Liver (tissue), 9 donors: Measurements from ENCODE around the gene DDR1. TPM values are rescaled to one million over a fixed set of nuclear protein-coding genes. Genes with fewer than 3 reads are reported as not detected.

Source experiments
- DNase-seq: peaks from one replicate; pipeline ENCODE4 v3.0.0-alpha.2; 2017; ENCODE audit warnings: low spot score
- H3K27ac ChIP-seq, 2 donors: one replicate each; pipeline ENCODE4 v1.7.0; 2013; ENCODE audit warnings: inconsistent platforms in 2 of 2, low read length in 2 of 2, control low read depth in 1 of 2, low read depth in 1 of 2, mild to moderate bottlenecking in 1 of 2
- H3K27me3 ChIP-seq, 4 donors: one replicate each; pipeline versions ENCODE4 v1.6.1 to v1.7.0; 2013; ENCODE audit warnings: low read length in 3 of 4, inconsistent platforms in 1 of 4, mild to moderate bottlenecking in 1 of 4, moderate library complexity in 1 of 4; ENCODE audit not compliant: control insufficient read depth in 4 of 4, insufficient read depth in 4 of 4
- H3K36me3 ChIP-seq, 4 donors: one replicate each; pipeline versions ENCODE4 v1.6.1 to v1.7.0; 2013; ENCODE audit warnings: low read length in 3 of 4, mild to moderate bottlenecking in 3 of 4, low read depth in 1 of 4, moderate library complexity in 1 of 4; ENCODE audit not compliant: control insufficient read depth in 4 of 4, insufficient read depth in 3 of 4
- H3K4me1 ChIP-seq, 4 donors: one replicate each; pipeline versions ENCODE4 v1.6.1 to v1.7.0; 2013; ENCODE audit warnings: low read length in 3 of 4, mild to moderate bottlenecking in 3 of 4, moderate library complexity in 1 of 4; ENCODE audit not compliant: control insufficient read depth in 4 of 4, insufficient read depth in 4 of 4
- H3K4me3 ChIP-seq, 3 donors: one replicate each; pipeline versions ENCODE4 v1.6.1 to v1.7.0; 2013; ENCODE audit warnings: low read length in 3 of 3, control low read depth in 1 of 3, low read depth in 1 of 3, mild to moderate bottlenecking in 1 of 3
- H3K9ac ChIP-seq, 2 donors: one replicate each; pipeline ENCODE4 v1.7.0; 2013; ENCODE audit warnings: low read length in 2 of 2, mild to moderate bottlenecking in 2 of 2, moderate library complexity in 2 of 2, control low read depth in 1 of 2, low read depth in 1 of 2
- H3K9me3 ChIP-seq, 4 donors: one replicate each; pipeline versions ENCODE4 v1.6.1 to v1.7.0; 2013; ENCODE audit warnings: low read length in 3 of 4; ENCODE audit not compliant: control insufficient read depth in 4 of 4
- CTCF ChIP-seq: fragments of 150-350 bp; IDR thresholded peaks from 2 replicates; pipeline ENCODE4 v1.5.1; 2017; ENCODE audit warnings: improper control_type of control experiment, low read depth, low read length; ENCODE audit not compliant: missing input control
- EGR1 ChIP-seq, 2 donors: IDR thresholded peaks; 2 replicates each; pipeline ENCODE4 v1.6.1; 2016 to 2018; ENCODE audit warnings: antibody characterized with exemption in 2 of 2, low read depth in 2 of 2
- FOXA1 ChIP-seq: IDR thresholded peaks from 2 replicates; pipeline ENCODE4 v1.6.1; 2016; ENCODE audit warnings: antibody characterized with exemption
- FOXA2 ChIP-seq: IDR thresholded peaks from 2 replicates; pipeline ENCODE4 v1.6.1; 2016; ENCODE audit warnings: antibody characterized with exemption
- GABPA ChIP-seq, 2 donors: IDR thresholded peaks in 1 of 2; conservative IDR thresholded peaks in 1 of 2; 2 replicates each; pipeline ENCODE4 v1.6.1; 2016; ENCODE audit warnings: antibody characterized with exemption in 2 of 2, mild to moderate bottlenecking in 1 of 2, moderate library complexity in 1 of 2
- HNF4A ChIP-seq, 2 donors: conservative IDR thresholded peaks; 2 replicates each; pipeline ENCODE4 v1.6.1; 2016; ENCODE audit warnings: antibody characterized with exemption in 2 of 2, mild to moderate bottlenecking in 2 of 2
- HNF4G ChIP-seq: IDR thresholded peaks from 2 replicates; pipeline ENCODE4 v1.6.1; 2016; ENCODE audit warnings: antibody characterized with exemption
- JUND ChIP-seq, 2 donors: IDR thresholded peaks; 2 replicates each; pipeline ENCODE4 v1.6.1; 2016; ENCODE audit warnings: antibody characterized with exemption in 2 of 2
- NR2F2 ChIP-seq: IDR thresholded peaks from 2 replicates; pipeline ENCODE4 v1.6.1; 2016; ENCODE audit warnings: antibody characterized with exemption
- RAD21 ChIP-seq, 2 donors: IDR thresholded peaks; 2 replicates each; pipeline ENCODE4 v1.6.1; 2016; ENCODE audit warnings: antibody characterized with exemption in 2 of 2, mild to moderate bottlenecking in 2 of 2
- REST ChIP-seq: IDR thresholded peaks from 2 replicates; pipeline ENCODE4 v1.6.1; 2016; ENCODE audit warnings: antibody characterized with exemption, mild to moderate bottlenecking
- RXRA ChIP-seq, 2 donors: IDR thresholded peaks; 2 replicates each; pipeline ENCODE4 v1.6.1; 2017 to 2018; ENCODE audit warnings: antibody characterized with exemption in 2 of 2, mild to moderate bottlenecking in 1 of 2
- SP1 ChIP-seq: IDR thresholded peaks from 2 replicates; pipeline ENCODE4 v1.6.1; 2018; ENCODE audit warnings: antibody characterized with exemption, mild to moderate bottlenecking
- TAF1 ChIP-seq: conservative IDR thresholded peaks from 2 replicates; pipeline ENCODE4 v1.6.1; 2016; ENCODE audit warnings: antibody characterized with exemption, mild to moderate bottlenecking
- YY1 ChIP-seq: IDR thresholded peaks from 2 replicates; pipeline ENCODE4 v1.6.1; 2016; ENCODE audit warnings: antibody characterized with exemption, mild to moderate bottlenecking
- WGBS: extraction: QIAGEN DNeasy Blood & Tissue Kit; methylation state at CpG from one replicate; pipeline ENCODE4 v1.1.7; 2013; 5-methylcytosine and 5-hydroxymethylcytosine counted together
- polyA plus RNA-seq, 2 donors: library from polyadenylated mRNA; stranded (reverse) in 1 of 2; unstranded in 1 of 2; fragments of 200-250 nt in 1 of 2; fragments of >200 nt in 1 of 2; fragmentation: Nextera tagmentation in 1 of 2; extraction: Ambion mirVana in 1 of 2; gene quantifications; one replicate each; pipeline versions ENCODE4 v1.2.1 to v1.2.3, GENCODE V29; 2013 to 2015
- total RNA-seq, 2 donors: library from RNA; depleted of rRNA; stranded (reverse); fragments of >200 nt; gene quantifications; one replicate each; pipeline ENCODE4 v1.2.3, GENCODE V29; 2014
- TF ChIP-seq, protein P1 (sequence below): IDR thresholded peaks from 2 replicates; pipeline ENCODE4 v1.6.1; 2016; ENCODE audit warnings: antibody characterized with exemption
- TF ChIP-seq, protein P2 (sequence below): IDR thresholded peaks from 2 replicates; pipeline ENCODE4 v1.6.1; 2016; ENCODE audit warnings: antibody characterized with exemption
- TF ChIP-seq, protein P3 (sequence below): IDR thresholded peaks from 2 replicates; pipeline ENCODE4 v1.6.1; 2016; ENCODE audit warnings: antibody characterized with exemption
- donor health status: healthy.
- donor health status: healthy.
- donor health status: healthy.
- donor health status: healthy.
- donor health status: healthy.

Gene DDR1
- total and polyA plus RNA-seq, 4 donors: 1.2 to 5.3 (median 4.4) TPM

DNA sequence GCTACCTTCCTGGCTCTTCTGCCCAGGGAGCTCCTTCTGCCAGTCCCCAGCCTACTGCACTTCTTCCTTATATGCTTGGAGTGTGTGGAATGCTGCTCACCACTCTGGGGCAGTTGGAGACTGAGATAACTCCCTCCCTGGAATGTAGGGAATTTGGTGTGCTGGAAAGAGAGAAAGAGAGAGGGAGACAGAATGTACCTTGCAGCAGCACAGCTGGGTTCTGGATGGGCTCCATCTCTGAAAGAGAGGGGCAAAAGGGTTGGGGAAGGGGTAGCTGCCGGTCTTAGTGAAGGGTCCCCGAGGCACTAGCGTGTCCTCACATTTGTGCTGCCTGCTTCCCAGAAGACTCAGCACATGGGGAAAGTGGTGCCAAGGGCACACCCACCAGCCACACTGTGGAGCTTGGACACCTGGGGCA is 40.2 kb upstream of the DDR1 start:
- no peak for DNase-seq
- Histone ChIP-seq H3K27ac (no peak overlapping the region), H3K27me3 (no peaks in the 10 kb centered on the region), H3K4me1 (peaks cover 0 to 5% (median 0%) of the 10 kb centered on the region in 4 donors), H3K36me3 (no peaks in the 10 kb centered on the region), H3K9me3 (no peaks in the 10 kb centered on the region), H3K4me3 (no peak overlapping the region), H3K9ac (no peak overlapping the region)
- 90% methylated on average over 3 of the region's 3 CpGs for WGBS
- no peak for TF ChIP-seq RAD21 (IDR thresholded peaks at IDR 0.05)
- no peak for TF ChIP-seq HNF4A (conservative IDR thresholded peaks at IDR 0.05)
- TF ChIP-seq RXRA (IDR thresholded peaks at IDR 0.05): no peak
- TF ChIP-seq, protein P1, sequence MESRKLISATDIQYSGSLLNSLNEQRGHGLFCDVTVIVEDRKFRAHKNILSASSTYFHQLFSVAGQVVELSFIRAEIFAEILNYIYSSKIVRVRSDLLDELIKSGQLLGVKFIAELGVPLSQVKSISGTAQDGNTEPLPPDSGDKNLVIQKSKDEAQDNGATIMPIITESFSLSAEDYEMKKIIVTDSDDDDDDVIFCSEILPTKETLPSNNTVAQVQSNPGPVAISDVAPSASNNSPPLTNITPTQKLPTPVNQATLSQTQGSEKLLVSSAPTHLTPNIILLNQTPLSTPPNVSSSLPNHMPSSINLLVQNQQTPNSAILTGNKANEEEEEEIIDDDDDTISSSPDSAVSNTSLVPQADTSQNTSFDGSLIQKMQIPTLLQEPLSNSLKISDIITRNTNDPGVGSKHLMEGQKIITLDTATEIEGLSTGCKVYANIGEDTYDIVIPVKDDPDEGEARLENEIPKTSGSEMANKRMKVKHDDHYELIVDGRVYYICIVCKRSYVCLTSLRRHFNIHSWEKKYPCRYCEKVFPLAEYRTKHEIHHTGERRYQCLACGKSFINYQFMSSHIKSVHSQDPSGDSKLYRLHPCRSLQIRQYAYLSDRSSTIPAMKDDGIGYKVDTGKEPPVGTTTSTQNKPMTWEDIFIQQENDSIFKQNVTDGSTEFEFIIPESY: no peak
- TF ChIP-seq FOXA1: no peak

DNA sequence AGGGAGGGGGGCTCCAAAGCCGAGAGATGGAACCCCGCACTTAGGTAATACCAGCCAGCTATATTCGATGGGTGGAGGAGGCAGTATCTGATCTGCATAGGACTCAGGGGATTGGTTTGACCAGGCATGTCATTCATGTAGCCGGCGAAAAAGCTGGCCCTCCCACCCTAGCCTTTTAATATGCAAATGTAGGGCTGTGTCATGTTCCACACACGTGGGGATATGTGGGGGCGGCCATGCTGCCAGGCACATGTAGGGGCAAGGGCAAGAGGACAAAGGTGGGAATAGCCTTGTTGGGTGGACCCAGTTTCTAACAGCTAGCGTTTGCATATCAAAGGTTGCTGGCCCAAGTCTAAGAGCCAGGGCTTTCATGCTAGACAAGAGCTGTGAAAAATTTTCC is 39.1 kb upstream of the DDR1 start:
- no peak for DNase-seq
- TF ChIP-seq FOXA1: no peak
- TF ChIP-seq NR2F2: no peak
- TF ChIP-seq, protein P1: no peak
- no peak for TF ChIP-seq GABPA (IDR thresholded peaks at IDR 0.05 in 1 of 2, conservative IDR thresholded peaks at IDR 0.05 in 1 of 2)
- no peak for TF ChIP-seq CTCF
- peak; percentile 72 for TF ChIP-seq HNF4G
- TF ChIP-seq, protein P2, sequence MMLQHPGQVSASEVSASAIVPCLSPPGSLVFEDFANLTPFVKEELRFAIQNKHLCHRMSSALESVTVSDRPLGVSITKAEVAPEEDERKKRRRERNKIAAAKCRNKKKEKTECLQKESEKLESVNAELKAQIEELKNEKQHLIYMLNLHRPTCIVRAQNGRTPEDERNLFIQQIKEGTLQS: no peak
- TF ChIP-seq YY1: peak; percentile 45
- no peak for TF ChIP-seq FOXA2
- TF ChIP-seq RXRA (IDR thresholded peaks at IDR 0.05): peak; percentile 52 to 81
- TF ChIP-seq TAF1: no peak
- peak; percentile 40 for TF ChIP-seq REST
- TF ChIP-seq, protein P3, sequence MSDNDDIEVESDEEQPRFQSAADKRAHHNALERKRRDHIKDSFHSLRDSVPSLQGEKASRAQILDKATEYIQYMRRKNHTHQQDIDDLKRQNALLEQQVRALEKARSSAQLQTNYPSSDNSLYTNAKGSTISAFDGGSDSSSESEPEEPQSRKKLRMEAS: no peak
- TF ChIP-seq RAD21 (IDR thresholded peaks at IDR 0.05): no peak
- TF ChIP-seq JUND (IDR thresholded peaks at IDR 0.05): no peak
- peak; percentile 95 to 99 for TF ChIP-seq EGR1 (IDR thresholded peaks at IDR 0.05; ENCODE audit: low read depth in 2 of 2)
- peak; percentile 81 for TF ChIP-seq SP1
- TF ChIP-seq HNF4A (conservative IDR thresholded peaks at IDR 0.05): peak; percentile 96

More for the DNA sequence above, 39.1 kb upstream of the DDR1 start:
- H3K27ac ChIP-seq: peak overlapping the region; percentile 38 to 77
- H3K36me3 ChIP-seq: no peaks in the 10 kb centered on the region
- no peak overlapping the region for H3K4me3 ChIP-seq
- no peak overlapping the region for H3K9ac ChIP-seq
- peaks cover 0 to 5% (median 0%) of the 10 kb centered on the region in 4 donors for H3K4me1 ChIP-seq
- no peaks in the 10 kb centered on the region for H3K9me3 ChIP-seq
- no peaks in the 10 kb centered on the region for H3K27me3 ChIP-seq
- WGBS: 38% methylated on average over 8 of the region's 8 CpGs
